ENCODE measurements around the gene CA4.

CA4 gene

DNA sequence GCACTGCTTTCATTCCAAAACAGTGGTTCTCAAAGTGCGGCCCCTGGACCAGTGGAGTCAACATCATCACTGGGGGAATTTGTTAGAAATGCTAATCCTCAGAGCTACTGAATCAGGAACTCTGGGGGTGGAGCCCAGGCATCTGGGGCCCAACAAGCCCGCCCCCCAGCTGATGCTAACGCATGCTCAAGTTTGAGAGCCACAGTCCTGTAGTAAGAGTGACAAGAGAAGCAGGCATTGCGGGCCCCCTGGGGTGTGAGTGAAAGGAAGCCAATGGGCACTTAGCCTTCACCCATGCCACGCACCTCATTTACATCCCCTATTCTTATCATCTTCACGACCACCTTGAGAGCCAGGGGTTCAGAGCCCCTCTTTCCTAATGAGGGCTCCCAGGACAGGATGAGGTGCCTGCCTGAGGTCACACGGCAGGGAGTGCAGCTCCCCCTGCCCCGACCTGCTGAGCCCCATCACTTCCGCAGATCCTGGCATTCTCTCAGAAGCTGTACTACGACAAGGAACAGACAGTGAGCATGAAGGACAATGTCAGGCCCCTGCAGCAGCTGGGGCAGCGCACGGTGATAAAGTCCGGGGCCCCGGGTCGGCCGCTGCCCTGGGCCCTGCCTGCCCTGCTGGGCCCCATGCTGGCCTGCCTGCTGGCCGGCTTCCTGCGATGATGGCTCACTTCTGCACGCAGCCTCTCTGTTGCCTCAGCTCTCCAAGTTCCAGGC, 9.1 kb downstream of the CA4 start:
- H3K36me3 ChIP-seq (ENCODE audit: control insufficient read depth, insufficient read depth, low read length, severe bottlenecking): no peaks in the 10 kb centered on the region
- no peak overlapping the region for H3K4me3 ChIP-seq (ENCODE audit: low read length)
- no peak for DNase-seq (ENCODE audit: low read depth)
- no peaks in the 10 kb centered on the region for H3K9me3 ChIP-seq (ENCODE audit: control insufficient read depth, low read length)
- H3K27me3 ChIP-seq (replicated peaks; ENCODE audit: control insufficient read depth, insufficient read depth, low read length): peaks cover 25% of the 10 kb centered on the region
- peaks cover 12% of the 10 kb centered on the region for H3K4me1 ChIP-seq (ENCODE audit: control insufficient read depth, insufficient read depth, low read length)
- no peak overlapping the region for H3K9ac ChIP-seq (ENCODE audit: low read length)

DNA sequence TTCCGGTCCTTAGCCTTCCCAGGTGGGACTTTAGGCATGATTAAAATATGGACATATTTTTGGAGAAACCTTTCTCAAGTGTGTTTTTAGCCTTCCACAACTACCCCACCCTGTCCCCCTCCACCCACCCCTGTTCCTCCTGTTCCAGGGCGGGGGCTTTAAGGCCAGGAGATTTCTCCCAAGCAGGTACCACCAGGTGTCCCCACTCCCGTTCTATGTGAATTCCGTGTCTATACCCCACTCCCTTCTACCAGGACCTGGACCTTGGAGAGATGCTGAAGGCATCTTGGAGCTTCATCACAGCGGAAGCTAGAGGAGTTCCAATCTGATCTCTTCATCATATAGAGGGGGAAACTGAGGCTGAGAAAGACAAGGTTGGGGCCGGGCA, 9.7 kb downstream of the CA4 start:
- DNase-seq (ENCODE audit: low read depth): no peak
- Histone ChIP-seq H3K36me3 (ENCODE audit: control insufficient read depth, insufficient read depth, low read length, severe bottlenecking) (no peaks in the 10 kb centered on the region), H3K9ac (ENCODE audit: low read length) (no peak overlapping the region), H3K4me3 (ENCODE audit: low read length) (no peak overlapping the region), H3K4me1 (ENCODE audit: control insufficient read depth, insufficient read depth, low read length) (peaks cover 7% of the 10 kb centered on the region), H3K27me3 (replicated peaks; ENCODE audit: control insufficient read depth, insufficient read depth, low read length) (peaks cover 26% of the 10 kb centered on the region), H3K9me3 (ENCODE audit: control insufficient read depth, low read length) (no peaks in the 10 kb centered on the region)

DNA sequence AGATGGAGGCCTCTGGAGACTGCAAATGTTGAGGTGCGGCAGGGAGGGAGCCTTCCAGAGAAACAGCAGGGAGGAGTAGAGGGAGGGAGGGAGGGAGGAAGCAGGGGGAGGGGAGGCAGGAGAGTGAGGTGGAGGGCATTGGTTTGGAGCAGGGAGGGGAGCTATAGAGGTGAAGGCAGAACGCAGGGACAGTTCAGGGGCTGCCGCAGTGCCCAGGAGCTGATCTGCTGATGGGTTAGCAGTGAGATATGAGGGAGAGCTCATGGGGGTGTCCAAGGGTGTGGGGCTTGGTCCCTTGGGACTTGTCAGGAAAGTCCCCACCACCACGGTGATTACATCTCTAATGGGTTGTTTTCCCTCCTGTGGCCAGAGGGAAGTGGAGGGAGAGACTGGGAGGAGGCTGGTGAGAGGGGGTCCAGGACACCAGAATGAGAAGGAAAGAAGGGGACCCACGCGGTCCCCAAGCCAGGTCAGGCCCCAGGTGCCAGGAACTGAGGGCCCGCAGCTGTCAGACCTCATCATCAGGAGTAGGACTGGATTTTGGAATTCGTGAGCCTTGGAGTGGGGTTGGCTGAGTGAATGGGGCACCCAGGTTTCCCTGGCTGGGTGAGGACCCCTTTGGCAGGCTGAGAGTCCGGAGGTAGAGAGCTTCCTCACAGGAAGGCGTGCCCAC, 11.2 kb downstream of the CA4 start:
- Histone ChIP-seq H3K9ac (ENCODE audit: low read length) (no peak overlapping the region), H3K27me3 (replicated peaks; ENCODE audit: control insufficient read depth, insufficient read depth, low read length) (peaks cover 32% of the 10 kb centered on the region), H3K4me3 (ENCODE audit: low read length) (no peak overlapping the region), H3K4me1 (ENCODE audit: control insufficient read depth, insufficient read depth, low read length) (no peaks in the 10 kb centered on the region), H3K36me3 (ENCODE audit: control insufficient read depth, insufficient read depth, low read length, severe bottlenecking) (no peaks in the 10 kb centered on the region), H3K9me3 (ENCODE audit: control insufficient read depth, low read length) (no peaks in the 10 kb centered on the region)
- DNase-seq (ENCODE audit: low read depth): no peak

DNA sequence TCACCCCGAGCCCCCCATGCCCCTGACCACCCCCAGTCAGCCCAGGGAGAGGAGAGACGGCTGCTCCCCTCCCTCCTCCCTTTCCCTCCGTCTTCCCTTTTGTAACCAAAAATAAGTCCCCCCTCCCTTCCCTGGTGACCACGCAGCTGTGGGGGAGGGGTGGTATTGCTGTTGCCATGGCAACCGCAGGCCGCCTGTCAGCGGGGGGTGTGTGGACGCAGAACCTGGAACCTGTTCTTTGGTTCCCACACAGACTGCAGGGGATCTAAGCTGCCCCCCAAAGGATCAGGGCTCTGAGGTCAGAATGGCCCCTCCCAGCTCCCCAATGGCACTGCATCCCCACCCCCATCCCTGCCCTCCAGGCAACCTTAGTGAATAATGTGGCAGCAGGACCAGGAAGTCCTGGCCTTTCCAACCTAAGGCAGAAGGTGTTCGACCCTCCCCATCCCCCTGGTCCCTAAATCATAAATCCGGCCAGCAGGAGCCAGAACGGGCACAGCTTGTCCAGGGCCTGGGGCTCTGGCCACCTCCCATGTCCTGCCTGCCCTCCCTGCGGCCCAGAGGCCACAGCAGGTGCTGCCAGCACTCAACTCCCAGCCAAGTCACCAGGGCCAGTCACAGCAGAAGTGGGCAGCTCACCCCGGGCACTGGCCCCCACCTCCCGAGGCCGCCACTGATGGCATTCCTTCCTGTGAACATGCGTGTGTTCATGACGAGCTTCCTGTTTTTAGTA, 12.0 kb downstream of the CA4 start:
- no peak for DNase-seq (ENCODE audit: low read depth)
- Histone ChIP-seq H3K9ac (ENCODE audit: low read length) (no peak overlapping the region), H3K9me3 (ENCODE audit: control insufficient read depth, low read length) (no peaks in the 10 kb centered on the region), H3K4me3 (ENCODE audit: low read length) (no peak overlapping the region), H3K27me3 (replicated peaks; ENCODE audit: control insufficient read depth, insufficient read depth, low read length) (peaks cover 32% of the 10 kb centered on the region), H3K36me3 (ENCODE audit: control insufficient read depth, insufficient read depth, low read length, severe bottlenecking) (no peaks in the 10 kb centered on the region), H3K4me1 (ENCODE audit: control insufficient read depth, insufficient read depth, low read length) (no peaks in the 10 kb centered on the region)

DNA sequence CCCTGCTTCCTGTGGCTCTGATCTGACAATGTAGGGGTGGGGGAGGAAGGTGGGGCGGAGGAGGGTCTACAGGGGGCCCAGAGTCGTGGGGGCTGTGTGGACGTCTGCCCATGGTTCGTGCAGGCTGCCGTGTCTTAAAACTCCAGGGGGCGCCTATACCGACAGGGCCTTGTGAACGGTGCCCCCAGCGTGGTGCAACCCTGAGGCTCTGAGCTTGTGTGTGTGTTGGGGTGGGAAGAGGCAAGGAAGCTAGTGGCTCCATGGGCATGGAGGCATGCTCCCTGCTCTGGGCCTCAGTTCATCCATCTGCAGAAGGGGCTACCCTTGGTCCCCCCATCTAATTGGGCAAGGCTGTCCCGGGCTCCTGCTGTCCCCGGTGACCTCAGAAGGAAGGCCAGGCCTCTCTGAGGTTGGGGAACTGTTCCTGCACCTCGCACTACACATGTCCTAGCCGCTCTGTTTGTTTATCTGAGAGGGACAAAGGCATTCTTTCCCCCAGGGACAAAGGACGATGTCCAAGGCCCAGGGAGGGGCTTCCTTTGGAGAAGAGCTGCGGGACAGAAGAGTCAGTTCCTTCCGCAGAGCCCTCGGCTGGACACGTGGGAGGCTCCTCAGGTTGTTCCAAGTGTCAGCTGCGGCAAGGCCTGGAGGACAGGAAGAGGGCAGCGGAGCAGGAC, 13.5 kb downstream of the CA4 start:
- H3K36me3 ChIP-seq (ENCODE audit: control insufficient read depth, insufficient read depth, low read length, severe bottlenecking): no peaks in the 10 kb centered on the region
- H3K4me1 ChIP-seq (ENCODE audit: control insufficient read depth, insufficient read depth, low read length): no peaks in the 10 kb centered on the region
- peaks cover 27% of the 10 kb centered on the region for H3K27me3 ChIP-seq (replicated peaks; ENCODE audit: control insufficient read depth, insufficient read depth, low read length)
- H3K4me3 ChIP-seq (ENCODE audit: low read length): no peak overlapping the region
- no peak for DNase-seq (ENCODE audit: low read depth)
- H3K9me3 ChIP-seq (ENCODE audit: control insufficient read depth, low read length): no peaks in the 10 kb centered on the region
- H3K9ac ChIP-seq (ENCODE audit: low read length): no peak overlapping the region

DNA sequence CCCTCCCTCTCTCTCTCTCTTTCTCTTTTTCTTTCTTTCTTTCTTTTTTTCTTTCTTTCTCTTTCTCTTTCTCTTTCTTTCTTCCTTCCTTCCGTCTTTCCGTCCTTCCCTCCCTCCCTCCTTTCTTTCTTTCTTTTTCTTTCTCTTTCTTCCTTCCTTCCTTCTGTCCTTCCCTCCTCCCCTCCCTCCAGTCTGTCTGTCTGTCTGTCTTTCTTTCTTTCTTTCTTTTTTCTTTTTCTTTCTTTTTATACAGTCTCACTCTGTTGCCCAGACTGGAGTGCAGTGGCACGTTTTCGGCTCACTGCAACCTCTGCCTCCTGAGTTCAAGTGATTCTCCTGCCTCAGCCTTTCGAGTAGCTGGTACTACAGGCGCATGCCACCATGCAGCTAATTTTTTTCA, 14.4 kb downstream of the CA4 start:
- peaks cover 22% of the 10 kb centered on the region for H3K27me3 ChIP-seq (replicated peaks; ENCODE audit: control insufficient read depth, insufficient read depth, low read length)
- no peak overlapping the region for H3K9ac ChIP-seq (ENCODE audit: low read length)
- no peaks in the 10 kb centered on the region for H3K4me1 ChIP-seq (ENCODE audit: control insufficient read depth, insufficient read depth, low read length)
- no peaks in the 10 kb centered on the region for H3K9me3 ChIP-seq (ENCODE audit: control insufficient read depth, low read length)
- H3K36me3 ChIP-seq (ENCODE audit: control insufficient read depth, insufficient read depth, low read length, severe bottlenecking): no peaks in the 10 kb centered on the region
- DNase-seq (ENCODE audit: low read depth): no peak
- H3K4me3 ChIP-seq (ENCODE audit: low read length): no peak overlapping the region

DNA sequence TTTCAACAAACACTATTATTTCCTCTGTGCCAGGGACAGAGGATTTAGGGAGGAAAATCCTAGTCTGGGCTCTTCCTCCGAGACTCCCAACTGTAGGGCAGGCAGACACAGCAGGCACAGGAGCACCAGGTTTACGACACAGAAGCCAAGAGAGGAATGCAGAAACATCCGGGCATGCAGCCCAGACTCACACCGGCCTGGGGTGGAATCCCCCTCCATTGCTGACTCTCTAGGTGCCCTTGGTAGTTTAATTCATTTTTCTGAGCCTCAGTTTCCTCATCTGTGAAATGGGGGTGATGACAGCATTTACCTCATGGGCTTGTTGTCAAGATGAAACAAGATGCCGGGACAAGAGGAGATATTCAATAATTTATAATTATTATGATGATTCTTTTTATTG, 14.9 kb downstream of the CA4 start:
- DNase-seq (ENCODE audit: low read depth): no peak
- Histone ChIP-seq H3K27me3 (replicated peaks; ENCODE audit: control insufficient read depth, insufficient read depth, low read length) (peaks cover 21% of the 10 kb centered on the region), H3K9me3 (ENCODE audit: control insufficient read depth, low read length) (no peaks in the 10 kb centered on the region), H3K9ac (ENCODE audit: low read length) (no peak overlapping the region), H3K4me1 (ENCODE audit: control insufficient read depth, insufficient read depth, low read length) (peaks cover under 1% of the 10 kb centered on the region), H3K4me3 (ENCODE audit: low read length) (no peak overlapping the region), H3K36me3 (ENCODE audit: control insufficient read depth, insufficient read depth, low read length, severe bottlenecking) (no peaks in the 10 kb centered on the region)

DNA sequence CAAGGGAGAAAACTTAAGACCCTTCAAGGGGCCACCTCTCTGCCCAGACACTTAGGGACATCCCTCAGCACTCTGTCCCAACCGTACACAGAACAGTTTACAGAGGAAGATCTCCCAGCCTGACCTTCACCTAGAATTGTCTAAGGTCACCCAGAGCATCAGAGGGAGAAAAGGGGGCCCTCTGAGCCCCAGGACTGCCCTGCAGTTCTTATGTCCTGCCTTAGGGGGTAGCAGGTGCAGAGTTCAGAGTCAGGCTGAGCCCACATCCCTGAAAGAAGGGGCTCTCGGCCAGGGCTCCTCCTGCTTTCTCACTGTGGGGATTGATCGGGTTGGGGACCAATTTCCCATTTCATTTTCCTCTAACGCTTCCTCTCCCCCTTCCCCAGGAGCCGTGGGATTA, 15.4 kb downstream of the CA4 start:
- H3K9me3 ChIP-seq (ENCODE audit: control insufficient read depth, low read length): no peaks in the 10 kb centered on the region
- H3K9ac ChIP-seq (ENCODE audit: low read length): no peak overlapping the region
- no peak overlapping the region for H3K4me3 ChIP-seq (ENCODE audit: low read length)
- H3K36me3 ChIP-seq (ENCODE audit: control insufficient read depth, insufficient read depth, low read length, severe bottlenecking): no peaks in the 10 kb centered on the region
- H3K4me1 ChIP-seq (ENCODE audit: control insufficient read depth, insufficient read depth, low read length): peaks cover 4% of the 10 kb centered on the region
- H3K27me3 ChIP-seq (replicated peaks; ENCODE audit: control insufficient read depth, insufficient read depth, low read length): peaks cover 19% of the 10 kb centered on the region
- DNase-seq (ENCODE audit: low read depth): no peak

DNA sequence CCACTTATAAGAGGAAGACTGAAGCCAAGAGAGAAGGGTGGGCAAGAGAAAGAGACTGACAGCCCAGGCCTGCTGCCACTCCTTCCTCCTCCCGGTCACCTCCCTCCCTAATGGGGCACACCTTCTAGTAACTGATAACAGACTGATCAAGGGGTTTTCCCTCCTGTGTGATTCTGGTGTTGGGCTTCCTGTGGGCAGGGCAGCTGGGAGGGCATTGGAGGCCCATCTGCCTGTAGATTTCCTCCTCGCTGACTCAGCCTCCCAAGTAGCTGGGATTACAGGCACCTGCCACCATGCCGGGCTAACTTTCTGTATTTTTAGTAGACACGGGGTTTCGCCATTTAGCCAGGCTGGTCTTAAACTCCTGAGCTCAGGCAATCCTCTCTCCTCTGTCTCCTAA, 16.2 kb downstream of the CA4 start:
- peaks cover 17% of the 10 kb centered on the region for H3K27me3 ChIP-seq (replicated peaks; ENCODE audit: control insufficient read depth, insufficient read depth, low read length)

DNA sequence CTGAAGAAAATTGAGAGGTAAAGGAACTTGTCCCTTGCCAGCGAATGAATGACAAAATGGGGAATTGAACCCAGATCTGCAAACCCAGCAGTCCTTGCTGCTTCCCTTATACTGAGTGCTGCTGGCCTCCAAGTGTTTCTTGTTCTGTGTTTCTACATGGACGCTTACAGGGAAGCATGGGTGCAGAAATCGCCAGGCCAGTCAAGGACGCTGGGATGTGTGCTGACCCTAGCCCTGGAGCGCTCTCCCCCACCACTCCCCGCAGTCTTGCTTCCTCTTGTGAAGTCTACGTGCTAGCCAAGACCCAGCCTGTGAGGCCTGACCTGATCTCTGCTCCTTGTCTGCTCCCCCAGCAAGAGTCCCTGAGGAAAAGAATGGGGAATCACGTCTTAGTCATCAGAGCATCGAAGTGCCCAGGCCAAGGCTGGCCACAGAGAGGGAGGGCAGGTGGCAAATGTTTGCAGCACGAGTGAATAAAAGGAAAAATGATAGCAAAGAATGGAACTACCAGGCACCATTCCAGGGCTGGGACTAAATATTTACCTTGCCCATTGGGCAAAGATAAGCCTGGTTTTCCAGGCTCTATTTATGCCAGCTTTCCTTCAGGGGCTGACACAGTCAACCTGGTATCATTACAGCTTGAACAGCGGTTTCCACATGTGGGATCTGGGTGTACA, 17.4 kb downstream of the CA4 start:
- Histone ChIP-seq H3K36me3 (ENCODE audit: control insufficient read depth, insufficient read depth, low read length, severe bottlenecking) (no peaks in the 10 kb centered on the region), H3K4me1 (ENCODE audit: control insufficient read depth, insufficient read depth, low read length) (peaks cover 11% of the 10 kb centered on the region)
- no peak for DNase-seq (ENCODE audit: low read depth)

More for the DNA sequence above, 16.2 kb downstream of the CA4 start:
- Histone ChIP-seq H3K9ac (ENCODE audit: low read length) (no peak overlapping the region), H3K36me3 (ENCODE audit: control insufficient read depth, insufficient read depth, low read length, severe bottlenecking) (no peaks in the 10 kb centered on the region), H3K4me1 (ENCODE audit: control insufficient read depth, insufficient read depth, low read length) (peaks cover 11% of the 10 kb centered on the region), H3K9me3 (ENCODE audit: control insufficient read depth, low read length) (no peaks in the 10 kb centered on the region), H3K4me3 (ENCODE audit: low read length) (no peak overlapping the region)
- DNase-seq (ENCODE audit: low read depth): no peak

More for the DNA sequence above, 17.4 kb downstream of the CA4 start:
- Histone ChIP-seq H3K27me3 (replicated peaks; ENCODE audit: control insufficient read depth, insufficient read depth, low read length) (peaks cover 14% of the 10 kb centered on the region), H3K9me3 (ENCODE audit: control insufficient read depth, low read length) (no peaks in the 10 kb centered on the region), H3K9ac (ENCODE audit: low read length) (no peak overlapping the region), H3K4me3 (ENCODE audit: low read length) (no peak overlapping the region)

Measured in adipocyte (in vitro differentiated cells).